D341Med (cell line): Measurements from ENCODE around the gene SLC39A9.

Source experiments
- DNase-seq: peaks from one replicate; pipeline ENCODE4 v3.0.0; 2012; ENCODE audit warnings: low spot score

The SLC39A9 gene

GRCh38 chr14:69398053-69398817, at the start of gene SLC39A9, which contains the start of gene ERH:
Gene SLC39A9, plus strand, starts transcription at chr14:69398692. Its CDS starts 678 bp downstream, at chr14:69399370.
Gene ERH, minus strand, starts transcription at chr14:69398299. Its CDS starts 66 bp downstream, at chr14:69398233.
- DNase-seq: peak; percentile 90

- no peak for DNase-seq
Observed at GRCh38 chr14:69349091-69349777, 49.3 kb upstream of the SLC39A9 start.

- DNase-seq: no peak
Observed at GRCh38 chr14:69350892-69351291, 47.6 kb upstream of the SLC39A9 start.

- no peak for DNase-seq
Observed at GRCh38 chr14:69351385-69351784, 47.1 kb upstream of the SLC39A9 start.

- no peak for DNase-seq
Observed at GRCh38 chr14:69351911-69352310, 46.6 kb upstream of the SLC39A9 start.

- DNase-seq: no peak
Observed at GRCh38 chr14:69353168-69353567, 45.3 kb upstream of the SLC39A9 start.

GRCh38 chr14:69354383-69355153, 43.9 kb upstream of the SLC39A9 start:
- no peak for DNase-seq

- DNase-seq: no peak
Observed at GRCh38 chr14:69355154-69355597, 43.3 kb upstream of the SLC39A9 start.

GRCh38 chr14:69355607-69356281, 42.7 kb upstream of the SLC39A9 start:
- no peak for DNase-seq

- no peak for DNase-seq
Observed at GRCh38 chr14:69356903-69357543, 41.5 kb upstream of the SLC39A9 start.

- no peak for DNase-seq
Observed at GRCh38 chr14:69357544-69358200, 40.8 kb upstream of the SLC39A9 start.

GRCh38 chr14:69358233-69358963, 40.1 kb upstream of the SLC39A9 start:
- DNase-seq: no peak

GRCh38 chr14:69358966-69359365, 39.5 kb upstream of the SLC39A9 start:
- no peak for DNase-seq

- no peak for DNase-seq
Observed at GRCh38 chr14:69360438-69361108, 37.9 kb upstream of the SLC39A9 start.

- DNase-seq: peak; percentile 56
Observed at GRCh38 chr14:69363055-69363454, 35.4 kb upstream of the SLC39A9 start.

GRCh38 chr14:69363964-69364363, 34.5 kb upstream of the SLC39A9 start:
- no peak for DNase-seq

GRCh38 chr14:69364378-69364777, 34.1 kb upstream of the SLC39A9 start:
- DNase-seq: no peak

GRCh38 chr14:69366069-69366468, 32.4 kb upstream of the SLC39A9 start:
- DNase-seq: no peak

GRCh38 chr14:69366761-69367160, 31.7 kb upstream of the SLC39A9 start:
- no peak for DNase-seq

GRCh38 chr14:69368381-69368780, 30.1 kb upstream of the SLC39A9 start:
- DNase-seq: no peak
